ENCODE measurements around the gene HPCAL4. TPM values are rescaled to one million over a fixed set of nuclear protein-coding genes. Genes with fewer than 3 reads are reported as not detected.

Gene HPCAL4
- polyA plus RNA-seq, 1 experiment = not detected

DNA sequence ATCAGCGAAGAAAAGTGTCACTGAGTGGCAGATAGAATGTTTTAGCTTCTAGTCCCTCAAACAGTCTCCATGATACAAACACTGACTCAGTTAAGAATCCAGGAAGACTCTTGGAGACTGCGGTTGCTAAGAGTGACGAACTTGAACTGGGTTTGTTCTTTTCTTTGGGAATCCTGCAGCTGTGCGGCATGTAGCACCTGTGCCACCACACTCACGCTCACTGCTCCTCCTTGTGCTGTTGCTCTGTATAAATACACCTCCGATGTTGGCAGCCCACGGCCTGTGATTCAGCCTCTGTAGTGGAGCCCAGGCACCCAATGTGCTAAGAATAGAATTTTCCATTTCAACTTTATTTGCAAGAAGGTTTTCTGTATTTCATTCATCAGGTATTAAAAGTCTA lies 41.9 kb upstream of the HPCAL4 start:
- CTCF ChIA-PET = interaction anchor here (0.7 kb wide), 1 partner anchor 75 kb away, joined by 3 read pairs; no protein-coding TSS in a partner anchor
- no peak overlapping the region for H3K27ac ChIP-seq (ENCODE audit: low read depth, low read length)

DNA sequence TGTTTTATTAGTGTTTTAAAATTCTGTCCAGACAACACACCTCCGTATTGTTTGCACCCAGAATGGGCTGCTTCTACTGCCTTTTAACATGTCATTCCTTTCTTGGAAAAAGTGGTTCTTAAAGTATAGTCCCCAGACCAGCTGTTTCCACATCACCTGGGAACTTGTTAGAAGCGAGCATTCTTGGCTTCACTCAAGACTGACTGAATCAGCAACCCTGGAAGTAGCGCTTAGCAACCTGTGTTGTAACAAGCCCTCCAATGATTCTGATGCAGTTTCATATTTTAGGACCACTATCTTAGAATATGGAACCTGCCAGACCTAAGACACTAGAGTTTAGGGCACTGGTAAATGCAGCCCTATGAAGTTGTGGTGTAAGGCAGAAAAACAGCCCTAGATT lies 41.5 kb upstream of the HPCAL4 start:
- CTCF ChIA-PET = interaction anchor here (1.8 kb wide), 1 partner anchor 126 kb away, joined by 4 read pairs; no protein-coding TSS in a partner anchor
- Histone ChIP-seq H3K27ac (ENCODE audit: low read depth, low read length) (no peak overlapping the region), H3K4me3 (ENCODE audit: low read depth, low read length) (no peak overlapping the region), H3K9me3 (ENCODE audit: control insufficient read depth, insufficient read depth, low read length) (no peaks in the 10 kb centered on the region), H3K27me3 (ENCODE audit: control insufficient read depth, insufficient read depth, low read length) (peaks cover 34% of the 10 kb centered on the region)
- no peak for DNase-seq (ENCODE audit: low read depth, low spot score)
- TF ChIP-seq, protein P1, sequence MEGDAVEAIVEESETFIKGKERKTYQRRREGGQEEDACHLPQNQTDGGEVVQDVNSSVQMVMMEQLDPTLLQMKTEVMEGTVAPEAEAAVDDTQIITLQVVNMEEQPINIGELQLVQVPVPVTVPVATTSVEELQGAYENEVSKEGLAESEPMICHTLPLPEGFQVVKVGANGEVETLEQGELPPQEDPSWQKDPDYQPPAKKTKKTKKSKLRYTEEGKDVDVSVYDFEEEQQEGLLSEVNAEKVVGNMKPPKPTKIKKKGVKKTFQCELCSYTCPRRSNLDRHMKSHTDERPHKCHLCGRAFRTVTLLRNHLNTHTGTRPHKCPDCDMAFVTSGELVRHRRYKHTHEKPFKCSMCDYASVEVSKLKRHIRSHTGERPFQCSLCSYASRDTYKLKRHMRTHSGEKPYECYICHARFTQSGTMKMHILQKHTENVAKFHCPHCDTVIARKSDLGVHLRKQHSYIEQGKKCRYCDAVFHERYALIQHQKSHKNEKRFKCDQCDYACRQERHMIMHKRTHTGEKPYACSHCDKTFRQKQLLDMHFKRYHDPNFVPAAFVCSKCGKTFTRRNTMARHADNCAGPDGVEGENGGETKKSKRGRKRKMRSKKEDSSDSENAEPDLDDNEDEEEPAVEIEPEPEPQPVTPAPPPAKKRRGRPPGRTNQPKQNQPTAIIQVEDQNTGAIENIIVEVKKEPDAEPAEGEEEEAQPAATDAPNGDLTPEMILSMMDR (IDR thresholded peaks at IDR 0.05; ENCODE audit: low read depth, low read length) = no peak
- POLR2A ChIA-PET = no interaction called here

More for the DNA sequence above, 41.9 kb upstream of the HPCAL4 start:
- no peak for DNase-seq (ENCODE audit: low read depth, low spot score)
- POLR2A ChIA-PET = no interaction called here
- TF ChIP-seq, protein P1 (IDR thresholded peaks at IDR 0.05; ENCODE audit: low read depth, low read length) = no peak
- no peaks in the 10 kb centered on the region for H3K9me3 ChIP-seq (ENCODE audit: control insufficient read depth, insufficient read depth, low read length)
- peaks cover 30% of the 10 kb centered on the region for H3K27me3 ChIP-seq (ENCODE audit: control insufficient read depth, insufficient read depth, low read length)
- no peak overlapping the region for H3K4me3 ChIP-seq (ENCODE audit: low read depth, low read length)

DNA sequence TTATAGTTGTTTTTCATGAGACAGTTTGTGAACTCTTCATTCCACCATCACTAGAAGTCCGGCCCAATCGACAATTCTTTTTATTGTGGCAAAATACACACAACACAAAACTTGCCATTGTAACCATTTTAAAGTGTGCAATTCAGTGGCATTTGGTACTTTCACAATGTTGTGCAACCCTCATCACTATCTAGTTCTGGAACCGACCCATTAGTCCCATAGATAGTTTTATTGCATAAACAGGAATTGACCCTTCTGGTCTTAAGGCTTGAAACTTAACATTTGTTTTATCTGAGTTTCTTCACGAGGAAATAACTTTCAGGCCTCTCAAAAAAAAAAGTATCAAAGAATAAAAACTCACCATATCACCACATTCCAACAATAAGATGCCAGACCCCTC lies 38.6 kb upstream of the HPCAL4 start:
- Histone ChIP-seq H3K4me3 (ENCODE audit: low read depth, low read length) (no peak overlapping the region), H3K9me3 (ENCODE audit: control insufficient read depth, insufficient read depth, low read length) (no peaks in the 10 kb centered on the region), H3K27ac (ENCODE audit: low read depth, low read length) (no peak overlapping the region), H3K27me3 (ENCODE audit: control insufficient read depth, insufficient read depth, low read length) (peaks cover 45% of the 10 kb centered on the region)
- POLR2A ChIA-PET = no interaction called here
- DNase-seq (ENCODE audit: low read depth, low spot score) = no peak
- TF ChIP-seq, protein P1 (IDR thresholded peaks at IDR 0.05; ENCODE audit: low read depth, low read length) = no peak
- CTCF ChIA-PET = no interaction called here

DNA sequence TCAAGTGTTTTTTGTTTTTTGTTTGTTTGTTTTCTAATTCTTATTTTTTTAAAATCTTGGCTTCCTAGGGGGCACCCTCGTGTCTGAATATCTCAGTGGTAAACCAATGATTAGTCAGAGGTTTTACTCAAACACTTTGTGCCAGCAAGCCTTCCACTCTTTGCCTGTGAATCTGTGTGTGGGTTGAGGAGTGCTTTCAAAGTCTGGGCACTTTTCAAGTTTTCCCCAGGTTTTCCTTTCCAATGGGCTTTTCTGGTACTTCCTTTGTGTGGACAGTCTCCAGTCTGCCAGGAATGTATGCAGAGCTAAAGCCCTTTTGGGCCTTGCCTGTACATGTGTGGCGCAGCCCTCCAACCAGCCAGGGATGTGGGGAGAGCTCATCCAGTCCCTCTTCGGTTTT lies 37.8 kb upstream of the HPCAL4 start:
- CTCF ChIA-PET = no interaction called here
- no peak overlapping the region for H3K4me3 ChIP-seq (ENCODE audit: low read depth, low read length)
- POLR2A ChIA-PET = no interaction called here
- no peaks in the 10 kb centered on the region for H3K9me3 ChIP-seq (ENCODE audit: control insufficient read depth, insufficient read depth, low read length)
- no peak for DNase-seq (ENCODE audit: low read depth, low spot score)
- TF ChIP-seq, protein P1 (IDR thresholded peaks at IDR 0.05; ENCODE audit: low read depth, low read length) = no peak
- no peak overlapping the region for H3K27ac ChIP-seq (ENCODE audit: low read depth, low read length)
- peaks cover 42% of the 10 kb centered on the region for H3K27me3 ChIP-seq (ENCODE audit: control insufficient read depth, insufficient read depth, low read length)

DNA sequence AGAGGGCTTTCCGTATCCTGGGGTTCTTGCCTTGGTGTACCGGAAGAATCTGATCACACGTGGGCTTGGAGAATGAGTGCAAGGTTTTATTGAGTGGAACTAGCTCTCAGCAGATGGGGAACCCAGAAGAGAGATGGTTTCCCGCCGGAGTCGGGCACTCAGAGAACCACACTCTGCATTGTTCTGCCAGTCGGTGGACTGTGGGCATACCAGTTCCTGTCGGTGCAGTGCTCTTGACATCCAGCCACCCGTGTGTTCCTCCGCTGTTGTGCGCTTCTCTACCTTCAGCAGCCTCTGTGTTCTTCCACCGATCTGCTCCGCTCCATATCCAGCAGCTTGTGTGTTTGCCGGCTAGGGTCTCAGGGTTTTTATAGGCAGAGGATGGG lies 36.7 kb upstream of the HPCAL4 start:
- Histone ChIP-seq H3K4me3 (ENCODE audit: low read depth, low read length) (no peak overlapping the region), H3K27me3 (ENCODE audit: control insufficient read depth, insufficient read depth, low read length) (peaks cover 39% of the 10 kb centered on the region), H3K27ac (ENCODE audit: low read depth, low read length) (no peak overlapping the region), H3K9me3 (ENCODE audit: control insufficient read depth, insufficient read depth, low read length) (no peaks in the 10 kb centered on the region)
- DNase-seq (ENCODE audit: low read depth, low spot score) = no peak
- CTCF ChIA-PET = no interaction called here
- TF ChIP-seq, protein P1 (IDR thresholded peaks at IDR 0.05; ENCODE audit: low read depth, low read length) = no peak
- POLR2A ChIA-PET = no interaction called here

Measured in AG04450 (cell line).